Left ventricle myocardium inferior (tissue), 1 donor: ENCODE data around the gene STPG1. TPM values are rescaled to one million over a fixed set of nuclear protein-coding genes. Genes with fewer than 3 reads are reported as not detected.

Source experiments
- DNase-seq: peaks from one replicate; pipeline ENCODE4 v3.0.0-alpha.2; 2020
- H3K27ac ChIP-seq: fragments of 200-600 bp; replicated peaks from 2 replicates; pipeline ENCODE4 v1.8.0; 2021
- H3K27me3 ChIP-seq: fragments of 200-600 bp; 2 replicates; pipeline ENCODE4 v1.8.0; 2021; ENCODE audit warnings: low read depth
- H3K36me3 ChIP-seq: fragments of 200-600 bp; 2 replicates; pipeline ENCODE4 v1.8.0; 2021
- H3K4me1 ChIP-seq: fragments of 200-600 bp; 2 replicates; pipeline ENCODE4 v1.8.0; 2021
- H3K4me3 ChIP-seq: fragments of 200-600 bp; 2 replicates; pipeline ENCODE4 v1.8.0; 2021; ENCODE audit warnings: mild to moderate bottlenecking, moderate library complexity
- H3K9me3 ChIP-seq: fragments of 200-600 bp; replicated peaks from 2 replicates; pipeline ENCODE4 v1.8.0; 2021
- CTCF ChIP-seq: fragments of 200-600 bp; IDR thresholded peaks from 2 replicates; pipeline ENCODE4 v1.8.0; 2021; ENCODE audit warnings: antibody characterized with exemption, mild to moderate bottlenecking, borderline replicate concordance
- intact Hi-C: fragments of 100-400 bp; cut with micrococcal nuclease; formaldehyde crosslinking; loops from one replicate; pipeline ENCODE4 v1.11.0; 2022
- total RNA-seq: library from RNA; stranded (reverse); fragmentation: NEBNext Ultra II Directional; extraction: Animal tissue kit (Norgen Biotek cat#: 25700); gene quantifications from one replicate; pipeline ENCODE4 v1.2.1, GENCODE V29; 2021
- donor health status: DM: no; HTN: yes; CAD: no; lungs with severe emphysema.

Gene STPG1
- total RNA-seq, 1 donor from 2014 or later = 4.9 TPM

- H3K27ac ChIP-seq = peak overlapping the region; percentile 88
- intact Hi-C loops = no loop called here
Observed at GRCh38 chr1:24392604-24392946, 21.0 kb downstream of the STPG1 start.

GRCh38 chr1:24391882-24392603 is 21.5 kb downstream of the STPG1 start:
- DNase-seq = peak; percentile 49
- intact Hi-C loops = loop anchor here (2.0 kb wide), 1 partner anchor 193 kb away; no protein-coding TSS in a partner anchor
- Histone ChIP-seq H3K27me3 (no peaks in the 10 kb centered on the region), H3K4me3 (peak overlapping the region; percentile 48), H3K9me3 (no peaks in the 10 kb centered on the region), H3K36me3 (no peaks in the 10 kb centered on the region), H3K4me1 (peaks cover 22% of the 10 kb centered on the region), H3K27ac (peak overlapping the region; percentile 88)
- peak; percentile 78 for TF ChIP-seq CTCF

More at GRCh38 chr1:24392604-24392946, 21.0 kb downstream of the STPG1 start:
- no peak for DNase-seq
- H3K4me1 ChIP-seq = peaks cover 22% of the 10 kb centered on the region
- no peaks in the 10 kb centered on the region for H3K27me3 ChIP-seq
- H3K9me3 ChIP-seq = no peaks in the 10 kb centered on the region
- no peak overlapping the region for H3K4me3 ChIP-seq
- no peak for TF ChIP-seq CTCF
- no peaks in the 10 kb centered on the region for H3K36me3 ChIP-seq

- peak; percentile 78 for DNase-seq
- intact Hi-C loops = loop anchor here (2.0 kb wide), 1 partner anchor 192 kb away; no protein-coding TSS in a partner anchor
- Histone ChIP-seq H3K27ac (peak overlapping the region; percentile 88), H3K27me3 (no peaks in the 10 kb centered on the region), H3K4me3 (peak overlapping the region; percentile 48), H3K4me1 (peaks cover 22% of the 10 kb centered on the region), H3K36me3 (no peaks in the 10 kb centered on the region), H3K9me3 (no peaks in the 10 kb centered on the region)
- peak; percentile 99 for TF ChIP-seq CTCF
Observed at GRCh38 chr1:24390924-24391782, 22.4 kb downstream of the STPG1 start.

- Histone ChIP-seq H3K27me3 (no peaks in the 10 kb centered on the region), H3K4me1 (peaks cover 30% of the 10 kb centered on the region), H3K27ac (no peak overlapping the region), H3K36me3 (no peaks in the 10 kb centered on the region), H3K4me3 (no peak overlapping the region), H3K9me3 (no peaks in the 10 kb centered on the region)
- TF ChIP-seq CTCF = no peak
- intact Hi-C loops = no loop called here
- no peak for DNase-seq
Observed at GRCh38 chr1:24389231-24389678, 24.3 kb downstream of the STPG1 start.

GRCh38 chr1:24388331-24388885 is 25.2 kb downstream of the STPG1 start:
- H3K27me3 ChIP-seq = no peaks in the 10 kb centered on the region
- no peak overlapping the region for H3K4me3 ChIP-seq
- intact Hi-C loops = no loop called here
- DNase-seq = no peak
- no peaks in the 10 kb centered on the region for H3K9me3 ChIP-seq
- H3K4me1 ChIP-seq = peaks cover 35% of the 10 kb centered on the region
- no peaks in the 10 kb centered on the region for H3K36me3 ChIP-seq
- H3K27ac ChIP-seq = no peak overlapping the region
- TF ChIP-seq CTCF = no peak
